ENCODE results near the gene PARP16.

The PARP16 gene

GRCh38 chr15:65286704-65287519 lies at the start of gene PARP16:
TSS of gene PARP16 (minus strand) at chr15:65286883. CDS start at chr15:65286426, 457 bp downstream.
- DNase-seq, result peak; percentile 95

- DNase-seq, result no peak
These were observed 48.8 kb upstream of the PARP16 start for GRCh38 chr15:65335278-65336055.

GRCh38 chr15:65334586-65335231 lies 48.0 kb upstream of the PARP16 start:
- DNase-seq, result no peak

- no peak for DNase-seq
These were observed 47.2 kb upstream of the PARP16 start for GRCh38 chr15:65333856-65334255.

GRCh38 chr15:65333148-65333820 lies 46.6 kb upstream of the PARP16 start:
- no peak for DNase-seq

- no peak for DNase-seq
These were observed 45.9 kb upstream of the PARP16 start for GRCh38 chr15:65332391-65333147.

GRCh38 chr15:65331811-65332210 lies 45.1 kb upstream of the PARP16 start:
- no peak for DNase-seq

GRCh38 chr15:65330934-65331645 lies 44.4 kb upstream of the PARP16 start:
- no peak for DNase-seq

GRCh38 chr15:65329984-65330735 lies 43.5 kb upstream of the PARP16 start:
- DNase-seq, result no peak

GRCh38 chr15:65329288-65329983 lies 42.8 kb upstream of the PARP16 start:
- no peak for DNase-seq

- DNase-seq, result no peak
These were observed 42.0 kb upstream of the PARP16 start for GRCh38 chr15:65328506-65329287.

- DNase-seq, result no peak
These were observed 41.1 kb upstream of the PARP16 start for GRCh38 chr15:65327651-65328393.

GRCh38 chr15:65326818-65327217 lies 40.1 kb upstream of the PARP16 start:
- DNase-seq, result no peak

- no peak for DNase-seq
These were observed 39.4 kb upstream of the PARP16 start for GRCh38 chr15:65326117-65326526.

GRCh38 chr15:65323071-65323511 lies 36.4 kb upstream of the PARP16 start:
- DNase-seq, result no peak

- peak; percentile 84 for DNase-seq
These were observed 32.2 kb upstream of the PARP16 start for GRCh38 chr15:65318870-65319356.

- DNase-seq, result no peak
These were observed 25.8 kb upstream of the PARP16 start for GRCh38 chr15:65312400-65312916.

- DNase-seq, result no peak
These were observed 25.1 kb upstream of the PARP16 start for GRCh38 chr15:65311760-65312159.
